GM10266 (cell line): ENCODE results near the gene MILR1.
A peak's percentile ranks its signal among the peaks of the same experiment; 100 is the strongest.

Experiments used
- DNase-seq: peaks from one replicate; pipeline ENCODE4 v3.0.0; 2012; ENCODE audit errors: extremely low spot score
- TF ChIP-seq, protein P1 (sequence below): IDR thresholded peaks from 2 replicates; pipeline ENCODE4 v1.5.1; 2012; ENCODE audit warnings: mild to moderate bottlenecking, low read depth; ENCODE audit not compliant: control insufficient read depth, insufficient read depth; ENCODE audit errors: missing control alignments

The MILR1 gene

DNA sequence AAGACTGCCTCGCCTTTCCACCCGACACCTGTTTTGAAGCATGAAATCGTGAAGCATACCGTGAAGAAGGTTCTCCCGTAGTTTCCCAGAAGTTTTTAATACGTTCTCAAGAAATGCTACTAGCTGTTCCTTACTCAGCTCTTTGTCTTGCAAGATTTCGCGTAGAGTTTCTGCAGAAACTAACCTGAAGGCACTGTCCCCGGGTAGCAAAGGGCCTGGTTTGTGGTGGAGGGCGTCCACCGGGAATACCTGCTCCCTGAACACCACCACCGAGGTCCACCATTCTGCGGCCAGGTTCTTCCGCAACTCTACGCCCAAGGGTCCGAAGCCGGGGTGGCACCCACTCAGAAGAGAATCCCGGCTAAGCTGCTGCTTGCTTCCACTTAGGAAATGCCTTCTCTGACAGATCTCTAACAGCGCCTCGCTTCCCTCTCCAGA is 47.5 kb downstream of the MILR1 start:
- DNase-seq, result no peak

DNA sequence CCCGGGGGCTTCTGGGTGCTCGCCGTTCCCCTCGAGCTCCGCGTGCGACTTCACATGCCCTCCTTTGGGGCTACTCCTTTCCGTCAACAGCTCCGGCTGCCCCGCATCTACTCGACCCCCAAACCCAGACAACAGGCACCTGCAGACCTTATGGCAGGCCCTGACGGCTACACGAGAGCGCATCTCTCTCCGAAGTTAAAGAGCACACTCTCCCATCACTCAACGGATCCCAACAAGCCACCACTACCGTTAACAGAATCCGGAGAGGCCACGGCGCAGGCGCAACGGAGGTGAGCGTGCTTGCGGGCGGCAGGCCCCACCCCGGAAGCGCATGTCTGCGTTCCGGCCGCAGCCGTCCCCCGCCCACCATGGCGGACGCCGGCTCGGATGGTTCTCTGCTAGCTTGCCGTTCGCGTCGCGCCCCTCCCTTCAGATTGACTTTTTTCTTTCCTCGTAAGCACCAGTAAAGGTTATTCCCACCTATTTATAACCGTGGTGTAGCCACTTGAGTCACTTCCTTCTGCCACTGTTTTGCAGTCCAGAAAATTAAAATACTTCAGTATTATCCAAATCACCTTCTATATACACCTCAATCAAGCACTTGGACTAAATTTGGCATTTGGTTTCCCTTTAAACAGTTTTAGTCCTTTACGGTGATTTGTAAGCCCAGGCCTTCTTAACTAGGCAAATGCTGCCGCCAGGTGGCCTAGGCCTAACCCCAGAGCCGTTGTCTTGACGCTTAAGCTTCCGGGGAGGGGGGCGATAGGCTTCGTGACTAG is 48.1 kb downstream of the MILR1 start, which contains the start of gene POLG2:
TSS of gene POLG2 (minus strand) at position 269 of the 779 bp plus-strand sequence. CDS start at position 183, 86 bp downstream.
- DNase-seq, result peak; percentile 88
- TF ChIP-seq, protein P1, sequence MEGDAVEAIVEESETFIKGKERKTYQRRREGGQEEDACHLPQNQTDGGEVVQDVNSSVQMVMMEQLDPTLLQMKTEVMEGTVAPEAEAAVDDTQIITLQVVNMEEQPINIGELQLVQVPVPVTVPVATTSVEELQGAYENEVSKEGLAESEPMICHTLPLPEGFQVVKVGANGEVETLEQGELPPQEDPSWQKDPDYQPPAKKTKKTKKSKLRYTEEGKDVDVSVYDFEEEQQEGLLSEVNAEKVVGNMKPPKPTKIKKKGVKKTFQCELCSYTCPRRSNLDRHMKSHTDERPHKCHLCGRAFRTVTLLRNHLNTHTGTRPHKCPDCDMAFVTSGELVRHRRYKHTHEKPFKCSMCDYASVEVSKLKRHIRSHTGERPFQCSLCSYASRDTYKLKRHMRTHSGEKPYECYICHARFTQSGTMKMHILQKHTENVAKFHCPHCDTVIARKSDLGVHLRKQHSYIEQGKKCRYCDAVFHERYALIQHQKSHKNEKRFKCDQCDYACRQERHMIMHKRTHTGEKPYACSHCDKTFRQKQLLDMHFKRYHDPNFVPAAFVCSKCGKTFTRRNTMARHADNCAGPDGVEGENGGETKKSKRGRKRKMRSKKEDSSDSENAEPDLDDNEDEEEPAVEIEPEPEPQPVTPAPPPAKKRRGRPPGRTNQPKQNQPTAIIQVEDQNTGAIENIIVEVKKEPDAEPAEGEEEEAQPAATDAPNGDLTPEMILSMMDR, result peak; percentile 67

More for the DNA sequence above, 47.5 kb downstream of the MILR1 start:
- TF ChIP-seq, protein P1, result no peak

DNA sequence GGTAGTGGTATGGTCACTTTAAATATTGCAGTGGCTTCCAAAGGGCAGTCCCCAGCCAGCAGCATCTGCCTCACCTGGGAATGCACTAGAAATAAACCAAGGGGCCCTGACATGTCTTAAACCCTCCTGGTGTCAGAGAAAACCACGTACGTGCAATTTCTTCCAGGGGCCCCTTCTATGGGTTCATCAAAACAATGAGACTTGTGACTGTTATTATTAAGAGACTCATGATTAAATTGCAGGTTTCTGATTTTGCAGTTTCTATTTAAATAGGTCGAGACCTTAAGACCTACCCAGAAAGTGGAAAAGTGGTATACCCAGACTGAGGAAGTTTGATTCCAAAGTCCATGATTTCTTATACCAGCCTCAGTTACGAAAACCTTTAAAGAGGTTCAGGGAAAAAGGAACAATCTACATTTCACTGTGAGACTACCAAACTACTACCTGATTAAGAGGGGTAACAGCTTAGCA is 48.7 kb downstream of the MILR1 start:
- TF ChIP-seq, protein P1, result no peak
- DNase-seq, result peak; percentile 33

DNA sequence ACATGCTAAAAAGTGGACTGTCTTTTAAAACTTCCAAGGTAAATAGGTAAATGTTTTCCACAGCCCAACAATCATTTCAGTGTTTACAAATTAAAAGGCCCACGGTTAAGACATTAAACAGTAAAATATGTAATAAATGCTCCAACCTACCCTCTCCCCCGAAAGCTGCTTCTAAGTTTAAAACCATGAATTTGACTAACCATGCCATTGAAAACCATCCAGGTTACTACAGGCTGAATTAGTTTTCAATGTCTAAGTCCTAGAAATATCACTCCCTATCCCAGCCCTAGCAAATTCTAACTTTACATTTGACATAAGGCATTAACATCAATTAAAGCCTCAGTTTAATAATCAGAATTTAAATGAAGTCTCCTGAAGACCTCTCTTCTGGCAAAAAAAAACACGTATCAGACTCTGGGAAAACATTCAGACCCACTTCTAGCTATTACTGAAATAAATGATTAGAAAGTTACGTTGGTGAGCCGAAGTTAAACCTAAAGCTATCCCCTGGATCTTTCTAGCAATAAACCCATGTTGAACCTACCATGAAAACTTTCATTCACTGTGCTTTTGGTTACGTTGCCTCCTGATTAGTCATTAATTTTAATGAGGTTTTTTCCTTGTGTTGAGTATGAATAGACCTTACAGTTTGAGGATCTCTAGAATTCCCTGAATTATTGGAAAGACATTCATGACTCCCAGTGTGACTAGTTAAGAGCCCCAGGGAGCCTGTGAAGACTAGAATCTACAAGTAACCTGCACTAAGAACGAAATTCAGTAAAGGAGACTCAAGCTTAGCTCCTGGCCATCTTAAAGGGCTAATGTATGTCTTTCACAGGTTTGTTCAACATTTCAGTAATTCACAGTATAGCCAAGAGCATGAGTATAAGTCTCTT is 49.6 kb downstream of the MILR1 start:
- no peak for DNase-seq
- TF ChIP-seq, protein P1, result no peak

DNA sequence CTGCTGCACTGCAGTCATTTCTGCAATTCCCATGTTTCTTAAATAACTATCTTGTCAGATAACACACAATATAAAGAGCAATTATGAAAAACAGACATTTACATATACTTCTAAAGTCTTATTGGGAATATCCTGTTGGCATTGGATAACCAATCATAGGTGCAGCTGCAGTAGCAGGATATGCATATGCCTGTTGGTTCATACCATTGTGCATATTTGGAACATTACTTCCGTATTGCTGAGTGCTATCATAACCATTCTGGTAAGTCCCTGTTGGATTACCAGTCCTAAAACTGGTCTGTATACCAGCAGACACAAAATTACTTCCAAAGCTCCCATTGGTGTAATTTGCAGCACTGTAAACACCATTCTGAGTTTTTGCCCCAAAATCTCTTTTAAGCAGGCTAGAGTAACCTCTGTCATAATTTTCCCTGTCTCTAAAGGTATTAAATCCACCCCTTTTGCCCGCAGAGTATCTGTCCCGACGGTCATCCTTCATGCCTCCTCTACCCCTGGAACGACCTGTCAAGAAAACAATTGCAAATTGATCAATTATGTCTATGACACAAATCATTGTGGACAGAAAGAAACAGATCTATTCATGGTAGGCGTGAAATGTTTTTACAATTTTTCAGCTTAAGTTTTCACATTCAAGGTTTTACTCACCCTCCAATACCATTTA is 51.0 kb downstream of the MILR1 start:
- no peak for DNase-seq
- TF ChIP-seq, protein P1, result no peak

- TF ChIP-seq, protein P1, result no peak
- DNase-seq, result no peak
These were observed 51.6 kb downstream of the MILR1 start for GRCh38 chr17:64500487-64500859.
